Measurements from ENCODE around the gene GJD4.
A peak's percentile ranks its signal among the peaks of the same experiment; 100 is the strongest.

GJD4 gene

GRCh38 chr10:35632027-35632426, 26.9 kb downstream of the GJD4 start:
- DNase-seq, result no peak

DNA sequence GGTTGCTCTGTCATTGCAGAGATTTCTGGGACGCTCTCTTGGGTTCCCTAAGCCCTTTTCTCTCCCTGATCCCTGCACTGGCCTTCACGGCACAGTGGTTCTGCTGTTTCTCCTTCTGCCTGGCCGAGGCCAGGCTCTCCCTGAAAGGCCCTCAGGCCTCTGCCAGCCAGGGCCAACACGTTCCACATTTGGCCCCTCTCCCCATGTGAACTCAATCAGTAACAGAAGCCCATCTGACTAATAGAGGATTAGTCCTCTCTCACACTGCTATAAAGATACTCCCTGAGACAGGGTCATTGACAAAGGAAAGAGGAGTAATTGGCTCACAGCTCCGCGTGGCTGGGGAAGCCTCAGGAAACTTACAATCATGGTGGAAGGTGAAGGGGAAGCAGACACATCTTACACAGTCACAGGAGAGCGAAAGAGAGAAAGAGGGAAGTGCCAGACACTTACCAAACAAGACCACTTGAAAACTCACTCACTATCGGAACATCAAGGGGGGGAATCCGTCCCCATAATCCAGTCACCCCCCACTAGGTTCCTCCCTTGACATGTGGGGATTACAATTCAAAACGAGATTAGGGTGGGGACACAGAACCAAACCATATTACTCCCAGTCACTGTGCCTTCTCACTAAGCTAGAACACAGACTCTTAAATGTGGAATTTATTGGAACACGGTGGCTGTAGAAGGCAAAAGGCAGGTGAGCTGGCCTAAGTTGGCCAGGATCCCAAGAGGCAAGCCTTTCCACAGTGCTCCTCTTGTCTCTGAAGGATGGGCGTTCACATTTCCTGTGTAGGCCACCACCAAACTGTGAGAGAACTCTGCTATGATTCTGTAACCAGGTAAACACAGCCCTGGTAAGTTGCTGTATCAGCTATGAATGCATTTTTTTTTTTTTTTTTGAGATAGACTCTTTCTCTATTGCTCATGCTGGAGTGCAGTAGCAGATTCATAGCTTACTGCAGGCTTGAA, 28.2 kb downstream of the GJD4 start:
- DNase-seq, result no peak

DNA sequence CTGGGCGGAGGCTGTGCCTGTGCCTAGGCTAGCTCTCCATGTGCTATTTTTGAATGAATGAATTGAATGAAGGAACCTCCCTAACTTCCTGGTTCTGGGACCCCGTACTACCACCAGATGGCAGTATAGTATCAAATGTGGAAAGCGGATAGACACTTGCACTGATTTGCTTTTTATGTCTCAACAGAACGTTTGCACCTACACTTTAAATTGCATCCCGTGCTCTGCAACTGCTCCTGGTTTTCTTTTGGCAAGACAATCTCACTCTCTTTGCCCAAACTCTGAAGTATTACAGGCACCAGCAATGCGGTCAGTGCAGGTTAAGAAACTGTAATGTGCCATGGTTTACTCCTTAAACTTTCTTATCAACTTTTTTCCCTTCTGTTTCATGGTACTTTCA, 30.4 kb downstream of the GJD4 start:
- peak; percentile 12 for DNase-seq

- DNase-seq, result no peak
Observed at GRCh38 chr10:35636956-35637355, 31.8 kb downstream of the GJD4 start.

DNA sequence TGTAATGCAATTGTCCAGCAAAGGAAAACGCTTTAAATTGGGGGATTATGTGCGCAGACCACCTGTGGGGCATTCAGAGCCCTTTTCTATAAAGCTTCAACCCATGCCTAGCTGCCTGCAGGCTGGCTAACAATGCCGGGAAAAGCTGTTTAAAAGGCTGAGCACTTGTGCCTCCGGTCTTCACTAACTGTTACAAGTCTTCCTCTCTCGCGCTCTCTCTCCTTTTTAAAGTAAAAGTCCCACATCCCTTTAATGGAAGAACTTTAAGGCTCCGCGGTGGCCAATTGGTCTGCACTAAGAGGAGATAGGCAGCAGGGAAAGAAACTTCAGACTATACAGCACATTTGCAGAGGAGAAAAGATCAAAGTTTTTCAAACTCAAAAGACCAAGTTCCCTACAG, 32.3 kb downstream of the GJD4 start:
- DNase-seq, result no peak

DNA sequence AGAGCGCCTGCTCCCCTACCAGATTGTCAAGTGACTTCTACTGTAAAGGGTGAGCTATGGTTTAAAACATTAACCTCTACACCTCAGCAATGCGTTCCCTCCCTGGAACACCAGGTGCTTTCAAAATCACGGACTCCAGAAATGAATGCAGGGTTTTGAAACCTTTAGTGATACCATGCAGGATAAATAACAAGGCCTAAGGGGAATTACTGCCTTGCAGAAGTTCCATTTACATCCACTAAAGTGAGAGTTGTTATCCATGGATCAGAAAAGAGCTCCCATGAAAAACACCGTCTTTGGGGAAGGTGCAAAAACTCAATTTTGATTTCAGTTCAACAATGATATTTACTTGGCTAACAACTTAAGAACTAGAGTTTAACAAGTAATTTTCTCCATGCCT, 33.0 kb downstream of the GJD4 start:
- DNase-seq, result no peak

DNA sequence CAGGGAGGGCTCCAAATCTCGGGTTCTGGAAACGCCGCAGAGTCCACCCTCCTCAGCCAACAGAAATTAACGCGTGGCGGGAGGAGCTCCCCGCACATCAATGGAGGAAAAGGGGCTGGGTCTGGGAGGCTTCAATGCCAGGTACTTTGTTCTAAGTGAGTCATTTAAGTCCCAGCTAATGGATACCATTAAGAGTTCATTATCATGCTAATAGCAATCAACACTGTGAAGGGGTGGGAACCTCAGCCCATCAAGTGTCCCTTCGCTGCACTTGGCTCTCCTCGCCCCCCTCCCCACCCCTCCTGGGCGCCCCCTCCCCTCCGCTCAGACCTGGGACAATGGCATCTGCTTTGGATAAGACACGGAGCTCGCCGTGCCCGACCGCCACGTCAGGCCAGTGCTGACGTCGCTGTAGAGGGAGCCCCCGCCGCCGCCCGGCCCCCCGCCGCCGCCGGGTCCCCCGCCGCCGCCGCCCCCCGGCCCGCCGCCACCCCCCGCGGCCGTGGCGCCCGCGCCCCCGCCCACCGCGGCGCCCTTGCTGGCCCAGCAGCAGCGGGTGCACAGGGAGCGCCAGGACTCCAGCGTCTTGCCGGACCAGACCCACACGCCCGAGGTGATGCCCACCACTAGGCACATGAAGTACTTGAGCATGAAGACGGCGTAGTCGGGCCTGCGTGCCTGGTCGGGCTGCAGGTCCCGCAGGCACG, 34.0 kb downstream of the GJD4 start:
- DNase-seq, result no peak

GRCh38 chr10:35639728-35640401, 34.7 kb downstream of the GJD4 start:
- DNase-seq, result no peak

- peak; percentile 19 for DNase-seq
Observed at GRCh38 chr10:35640474-35640873, 35.3 kb downstream of the GJD4 start.

DNA sequence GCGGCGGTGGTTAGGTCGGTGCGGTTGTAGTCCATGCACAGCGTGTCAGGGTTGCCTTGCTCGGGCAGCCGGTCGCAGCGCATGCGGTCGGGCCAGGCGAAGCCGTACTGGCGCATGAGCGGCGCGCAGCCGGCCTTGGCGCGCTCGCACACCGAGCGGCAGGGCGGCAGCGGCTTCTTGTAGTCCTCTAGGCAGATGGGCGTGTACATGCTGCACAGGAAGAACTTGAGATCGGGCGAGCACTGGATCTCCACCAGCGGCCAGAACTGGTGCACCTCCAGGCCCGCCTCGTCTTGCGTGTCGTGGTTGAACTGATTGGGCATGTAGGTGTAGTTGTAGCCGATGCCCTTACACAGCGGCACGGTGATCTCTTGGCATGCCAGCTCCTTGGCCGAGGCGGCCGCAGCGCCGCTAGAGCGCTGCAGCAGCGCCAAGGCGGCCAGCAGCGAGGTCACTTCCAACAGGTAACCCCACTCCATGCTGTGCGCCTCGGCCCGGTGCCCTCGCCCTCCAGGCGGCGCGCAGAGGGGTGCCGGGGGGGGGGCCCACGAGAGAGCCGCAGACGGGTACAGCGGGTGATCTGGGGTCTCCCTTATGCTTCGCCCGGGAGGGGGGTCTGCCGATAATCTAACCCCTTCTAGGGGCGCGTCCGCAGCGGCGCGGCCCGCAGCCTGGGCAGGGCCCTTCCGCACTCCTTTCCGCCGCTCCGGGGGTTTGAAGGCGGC, 36.0 kb downstream of the GJD4 start:
- peak; percentile 9 for DNase-seq

- no peak for DNase-seq
Observed at GRCh38 chr10:35641676-35642034, 36.5 kb downstream of the GJD4 start.

- peak; percentile 59 for DNase-seq
Observed at GRCh38 chr10:35642035-35642792, 37.1 kb downstream of the GJD4 start, which contains the start of gene FZD8. Gene FZD8 (minus strand): TSS chr10:35642296. CDS start chr10:35641429, 867 bp downstream.

DNA sequence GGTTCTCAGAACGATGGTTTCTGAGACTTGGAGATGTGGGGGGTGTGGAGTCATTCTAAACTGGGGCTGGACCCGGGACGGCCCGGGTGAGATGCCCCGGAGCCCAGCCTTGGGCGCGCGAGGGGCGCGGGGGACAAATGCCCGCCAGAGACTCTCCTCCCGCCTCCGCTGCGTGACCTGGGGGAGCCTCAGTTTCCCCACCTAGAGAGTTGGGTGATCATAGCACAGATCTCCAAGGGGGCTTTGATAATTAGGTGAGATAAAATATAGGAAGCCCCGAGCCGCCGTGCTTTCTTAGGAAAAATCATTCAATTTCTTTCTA, 37.6 kb downstream of the GJD4 start:
- no peak for DNase-seq

DNA sequence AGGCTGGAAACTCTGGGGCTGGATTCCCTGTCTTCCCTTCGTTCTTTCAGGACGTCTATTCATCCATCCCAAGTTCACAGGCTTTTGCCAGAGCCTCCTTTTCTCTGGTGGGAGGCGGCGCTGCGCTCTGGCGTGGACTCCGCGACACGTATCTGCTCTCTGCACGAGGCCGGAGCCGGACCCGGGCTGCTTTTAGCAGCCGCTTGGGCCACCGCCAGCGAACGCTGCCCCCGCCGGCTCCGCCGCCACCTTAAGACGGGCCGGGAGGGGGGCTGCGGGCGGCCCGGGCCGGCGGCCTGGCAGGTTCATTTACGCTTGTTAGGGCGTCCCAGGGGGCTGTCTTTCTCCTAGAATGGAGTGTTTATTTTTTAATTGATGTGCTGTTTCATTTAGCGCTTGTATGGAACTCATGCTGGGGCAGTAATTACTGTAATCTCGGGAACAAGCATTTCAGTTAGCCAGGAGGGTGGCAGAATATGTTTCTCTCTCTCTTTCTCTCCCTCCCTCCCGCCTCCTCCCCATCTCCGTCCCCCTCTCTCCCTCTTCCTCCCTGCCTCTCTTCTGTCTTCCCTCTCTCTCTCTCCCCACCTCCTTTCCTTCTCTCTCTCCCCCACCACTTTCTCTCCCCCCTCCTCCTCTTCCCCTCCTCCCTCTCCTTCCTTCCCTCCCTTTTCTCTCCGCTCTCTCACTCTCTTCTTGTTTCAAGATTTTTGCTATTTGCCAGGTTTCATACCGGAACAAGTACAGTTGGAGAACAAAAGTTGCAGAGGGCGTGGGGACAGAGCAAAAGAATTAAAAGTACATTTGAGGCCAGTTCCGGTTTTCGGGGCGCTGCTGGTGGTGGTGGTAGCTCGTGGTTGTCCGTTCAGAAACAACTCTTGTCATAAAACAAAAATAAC, 38.3 kb downstream of the GJD4 start:
- DNase-seq, result no peak

GRCh38 chr10:35644050-35644950, 39.2 kb downstream of the GJD4 start:
- no peak for DNase-seq

- DNase-seq, result no peak
Observed at GRCh38 chr10:35650894-35651293, 45.8 kb downstream of the GJD4 start.

DNA sequence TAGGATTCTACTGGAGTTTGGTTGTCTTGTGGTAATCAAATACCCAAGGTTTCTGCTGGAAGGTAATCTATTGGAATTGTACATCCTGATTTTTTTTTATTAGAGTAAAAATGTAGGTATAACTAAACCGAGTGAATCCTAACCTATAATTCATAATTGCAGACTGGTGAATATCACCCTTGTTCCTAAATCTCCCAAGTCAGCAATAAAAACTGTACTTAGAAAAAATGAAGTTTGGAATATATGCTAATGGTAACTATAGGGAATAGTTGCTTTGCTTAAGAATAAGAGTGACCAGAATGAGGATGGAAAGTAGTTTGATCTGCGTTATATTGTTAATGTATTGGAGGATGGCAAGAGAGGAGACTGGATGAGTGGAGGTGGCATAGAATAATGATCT, 47.7 kb downstream of the GJD4 start:
- no peak for DNase-seq

GRCh38 chr10:35657621-35658020, 52.5 kb downstream of the GJD4 start:
- DNase-seq, result no peak
